Mesenchymal stem cell (in vitro differentiated cells and primary cell): ENCODE measurements around the gene TSPAN13.

ENCODE experiments used
- DNase-seq: peaks from one replicate; pipeline ENCODE4 v3.0.0-alpha.2; 2013
- H2AFZ ChIP-seq: one replicate; pipeline ENCODE4 v1.6.1; 2013; ENCODE audit warnings: low read depth, mild to moderate bottlenecking, control low read depth, inconsistent platforms, low read length, moderate library complexity
- H2AK5ac ChIP-seq: 2 replicates; pipeline ENCODE4 v1.6.1; 2013; ENCODE audit warnings: low read length, moderate library complexity, mild to moderate bottlenecking, inconsistent platforms; ENCODE audit not compliant: severe bottlenecking
- H2BK120ac ChIP-seq: one replicate; pipeline ENCODE4 v1.6.1; 2013; ENCODE audit warnings: low read depth, mild to moderate bottlenecking, inconsistent platforms, low read length, moderate library complexity
- H2BK12ac ChIP-seq, 2 experiments: one replicate each; pipeline ENCODE4 v1.6.1; 2013; ENCODE audit warnings: inconsistent platforms in 2 of 2, low read length in 2 of 2, mild to moderate bottlenecking in 2 of 2, moderate library complexity in 2 of 2, control low read depth in 1 of 2
- H2BK15ac ChIP-seq: one replicate; pipeline ENCODE4 v1.6.1; 2013; ENCODE audit warnings: mild to moderate bottlenecking, low read depth, inconsistent platforms; ENCODE audit not compliant: poor library complexity, severe bottlenecking
- H2BK5ac ChIP-seq: 2 replicates; pipeline ENCODE4 v1.6.1; 2013; ENCODE audit warnings: low read depth, mild to moderate bottlenecking, low read length, control low read depth, inconsistent platforms; ENCODE audit not compliant: poor library complexity, severe bottlenecking
- H3K14ac ChIP-seq, 2 experiments: one replicate each; pipeline ENCODE4 v1.6.1; 2013; ENCODE audit warnings: inconsistent platforms in 2 of 2, low read length in 2 of 2, control low read depth in 1 of 2, mild to moderate bottlenecking in 1 of 2, moderate library complexity in 1 of 2
- H3K18ac ChIP-seq, 2 experiments: one replicate each; pipeline ENCODE4 v1.6.1; 2013; ENCODE audit warnings: inconsistent platforms in 2 of 2, low read length in 2 of 2, control low read depth in 1 of 2, low read depth in 1 of 2, mild to moderate bottlenecking in 1 of 2
- H3K23ac ChIP-seq, 2 experiments: one replicate each; pipeline ENCODE4 v1.6.1; 2013; ENCODE audit warnings: inconsistent platforms in 2 of 2, low read length in 2 of 2, mild to moderate bottlenecking in 2 of 2, moderate library complexity in 2 of 2, control low read depth in 1 of 2
- H3K27ac ChIP-seq: 2 replicates; pipeline ENCODE4 v1.5.1; 2013; ENCODE audit warnings: mild to moderate bottlenecking, moderate library complexity, low read length, control low read depth, inconsistent platforms; ENCODE audit not compliant: poor library complexity, severe bottlenecking
- H3K27me3 ChIP-seq, 2 experiments: 2 replicates each; pipeline versions ENCODE4 v1.6.1 to v1.7.0; 2013; ENCODE audit warnings: low read length in 2 of 2, mild to moderate bottlenecking in 2 of 2, moderate library complexity in 2 of 2, control low read depth in 1 of 2, inconsistent platforms in 1 of 2; ENCODE audit not compliant: control insufficient read depth in 1 of 2, insufficient read depth in 1 of 2
- H3K36me3 ChIP-seq, 2 experiments: 2 replicates each; pipeline versions ENCODE4 v1.6.1 to v1.7.0; 2013; ENCODE audit warnings: low read length in 2 of 2, control low read depth in 1 of 2, inconsistent platforms in 1 of 2, low read depth in 1 of 2, mild to moderate bottlenecking in 1 of 2; ENCODE audit not compliant: insufficient read depth in 2 of 2, control insufficient read depth in 1 of 2
- H3K4ac ChIP-seq, 2 experiments: one replicate each; pipeline ENCODE4 v1.6.1; 2013; ENCODE audit warnings: inconsistent platforms in 2 of 2, low read length in 2 of 2, mild to moderate bottlenecking in 2 of 2, moderate library complexity in 2 of 2, control low read depth in 1 of 2, low read depth in 1 of 2
- H3K4me1 ChIP-seq: 2 replicates; pipeline ENCODE4 v1.6.1; 2013; ENCODE audit warnings: low read depth, low read length, control low read depth; ENCODE audit not compliant: control insufficient read depth, insufficient read depth
- H3K4me2 ChIP-seq: 2 replicates; pipeline ENCODE4 v1.6.1; 2013; ENCODE audit warnings: low read length, mild to moderate bottlenecking, inconsistent platforms; ENCODE audit not compliant: poor library complexity, severe bottlenecking
- H3K4me3 ChIP-seq, 2 experiments: 2 replicates each; pipeline versions ENCODE4 v1.5.1 to v1.7.0; 2013; ENCODE audit warnings: low read length in 2 of 2, mild to moderate bottlenecking in 2 of 2, control low read depth in 1 of 2, low read depth in 1 of 2; ENCODE audit not compliant: insufficient read depth in 1 of 2
- H3K79me1 ChIP-seq: replicated peaks from 2 replicates; pipeline ENCODE4 v1.6.1; 2013; ENCODE audit warnings: mild to moderate bottlenecking, control low read depth, low read length, inconsistent platforms; ENCODE audit not compliant: poor library complexity, severe bottlenecking
- H3K9ac ChIP-seq: 2 replicates; pipeline ENCODE4 v1.7.0; 2013; ENCODE audit warnings: mild to moderate bottlenecking, low read length, moderate library complexity
- H3K9me3 ChIP-seq: 2 replicates; pipeline ENCODE4 v1.7.0; 2013; ENCODE audit warnings: mild to moderate bottlenecking, low read length; ENCODE audit not compliant: control insufficient read depth
- H4K8ac ChIP-seq: one replicate; pipeline ENCODE4 v1.6.1; 2013; ENCODE audit warnings: inconsistent platforms, mild to moderate bottlenecking, low read length, moderate library complexity
- H4K91ac ChIP-seq: one replicate; pipeline ENCODE4 v1.6.1; 2013; ENCODE audit warnings: mild to moderate bottlenecking, low read length, inconsistent platforms
- WGBS: methylation state at CpG from one replicate; pipeline ENCODE4 v1.1.7; 2013; ENCODE audit warnings: mixed read lengths; 5-methylcytosine and 5-hydroxymethylcytosine counted together

TSPAN13 gene

GRCh38 chr7:16773326-16773725, 19.8 kb downstream of the TSPAN13 start:
- Histone ChIP-seq H3K4me3 (no peak overlapping the region), H2BK15ac (no peak overlapping the region), H4K91ac (no peak overlapping the region), H2BK5ac (no peak overlapping the region), H3K27ac (no peak overlapping the region), H2BK120ac (no peak overlapping the region), H3K9me3 (no peaks in the 10 kb centered on the region), H2AFZ (no peak overlapping the region), H3K79me1 (peaks cover 20% of the 10 kb centered on the region), H3K23ac (no peak overlapping the region), H2BK12ac (no peak overlapping the region), H3K4me1 (no peaks in the 10 kb centered on the region), H3K14ac (no peak overlapping the region), H3K4me2 (no peak overlapping the region), H2AK5ac (no peak overlapping the region), H3K27me3 (no peaks in the 10 kb centered on the region), H3K9ac (no peak overlapping the region), H3K36me3 (no peaks in the 10 kb centered on the region), H3K18ac (no peak overlapping the region), H3K4ac (no peak overlapping the region), H4K8ac (no peak overlapping the region)
- DNase-seq = no peak
- WGBS = 43% methylated on average over 1 of the region's 2 CpGs

- H3K14ac ChIP-seq = no peak overlapping the region
- no peak for DNase-seq
- no peak overlapping the region for H3K9ac ChIP-seq
- H2BK12ac ChIP-seq = no peak overlapping the region
- H3K79me1 ChIP-seq = peaks cover 21% of the 10 kb centered on the region
- H3K18ac ChIP-seq = no peak overlapping the region
- 100% methylated on average over 1 of the region's 2 CpGs for WGBS
- no peak overlapping the region for H3K4me2 ChIP-seq
- no peak overlapping the region for H2BK5ac ChIP-seq
- H3K27me3 ChIP-seq = no peaks in the 10 kb centered on the region
- no peaks in the 10 kb centered on the region for H3K4me1 ChIP-seq
- H3K23ac ChIP-seq = no peak overlapping the region
- no peaks in the 10 kb centered on the region for H3K36me3 ChIP-seq
- H3K4me3 ChIP-seq = no peak overlapping the region
- H3K27ac ChIP-seq = no peak overlapping the region
- H3K4ac ChIP-seq = no peak overlapping the region
- no peak overlapping the region for H2AFZ ChIP-seq
- H4K91ac ChIP-seq = no peak overlapping the region
- H2BK120ac ChIP-seq = no peak overlapping the region
- H2BK15ac ChIP-seq = no peak overlapping the region
- H4K8ac ChIP-seq = no peak overlapping the region
- H3K9me3 ChIP-seq = no peaks in the 10 kb centered on the region
- H2AK5ac ChIP-seq = no peak overlapping the region
These were observed 20.3 kb downstream of the TSPAN13 start for GRCh38 chr7:16773884-16774283.

- Histone ChIP-seq H2BK120ac (no peak overlapping the region), H3K27ac (no peak overlapping the region), H3K14ac (no peak overlapping the region), H3K4me1 (no peaks in the 10 kb centered on the region), H3K4ac (no peak overlapping the region), H3K27me3 (no peaks in the 10 kb centered on the region), H3K9ac (no peak overlapping the region), H4K8ac (no peak overlapping the region), H3K36me3 (no peaks in the 10 kb centered on the region), H3K4me2 (no peak overlapping the region), H2AFZ (no peak overlapping the region), H2AK5ac (no peak overlapping the region), H3K4me3 (no peak overlapping the region), H3K9me3 (no peaks in the 10 kb centered on the region), H3K23ac (no peak overlapping the region), H2BK15ac (no peak overlapping the region), H4K91ac (no peak overlapping the region), H2BK5ac (no peak overlapping the region), H2BK12ac (no peak overlapping the region), H3K18ac (no peak overlapping the region), H3K79me1 (peaks cover 20% of the 10 kb centered on the region)
- DNase-seq = no peak
- 39% methylated on average over 2 of the region's 4 CpGs for WGBS
These were observed 20.7 kb downstream of the TSPAN13 start for GRCh38 chr7:16774294-16774693.

GRCh38 chr7:16774986-16775385, 21.4 kb downstream of the TSPAN13 start:
- Histone ChIP-seq H2BK15ac (no peak overlapping the region), H3K9me3 (no peaks in the 10 kb centered on the region), H3K36me3 (no peaks in the 10 kb centered on the region), H2AFZ (no peak overlapping the region), H2AK5ac (no peak overlapping the region), H3K4me1 (no peaks in the 10 kb centered on the region), H2BK120ac (no peak overlapping the region), H2BK5ac (no peak overlapping the region), H3K4me3 (no peak overlapping the region), H3K27ac (no peak overlapping the region), H3K79me1 (peaks cover 20% of the 10 kb centered on the region), H3K18ac (no peak overlapping the region), H2BK12ac (no peak overlapping the region), H3K14ac (no peak overlapping the region), H4K8ac (no peak overlapping the region), H3K9ac (no peak overlapping the region), H3K4me2 (no peak overlapping the region), H3K23ac (no peak overlapping the region), H3K4ac (no peak overlapping the region), H4K91ac (no peak overlapping the region), H3K27me3 (no peaks in the 10 kb centered on the region)
- no peak for DNase-seq
